HG03469 (cell line): ENCODE results near the gene SRP72.
A peak's percentile ranks its signal among the peaks of the same experiment; 100 is the strongest.
"Not testable (repeated sequence)": the region's sequence is repeated elsewhere in the genome, so short reads cannot be mapped to it uniquely, and the experiment has no call there.

Experiments used
- ATAC-seq: cut with Tn5 transposase; IDR thresholded peaks from one replicate; pipeline ENCODE4 v1.9.1; 2021; ENCODE audit warnings: mild to moderate bottlenecking, moderate library complexity, moderate number of reproducible peaks; ENCODE audit not compliant: unreplicated experiment

The SRP72 gene

GRCh38 chr4:56465599-56466295 is 1.7 kb upstream of the SRP72 start:
- ATAC-seq: no peak

GRCh38 chr4:56466296-56466761 is 1.1 kb upstream of the SRP72 start:
- not testable (repeated sequence) for ATAC-seq

- no peak for ATAC-seq
Observed at GRCh38 chr4:56466910-56467283, 520 bp upstream of the SRP72 start.

GRCh38 chr4:56468097-56468422 is 643 bp downstream of the SRP72 start:
- ATAC-seq: peak; percentile 30

- ATAC-seq: no peak
Observed at GRCh38 chr4:56469489-56470210, 2.2 kb downstream of the SRP72 start.

- peak; percentile 70 for ATAC-seq
Observed at GRCh38 chr4:56475917-56476316, 8.5 kb downstream of the SRP72 start.

GRCh38 chr4:56477192-56477702 is 9.8 kb downstream of the SRP72 start:
- no peak for ATAC-seq

- no peak for ATAC-seq
Observed at GRCh38 chr4:56480691-56481090, 13.3 kb downstream of the SRP72 start.

GRCh38 chr4:56496241-56496640 is 28.8 kb downstream of the SRP72 start:
- no peak for ATAC-seq

GRCh38 chr4:56505269-56506130 is 38.1 kb downstream of the SRP72 start, which contains the start of gene ARL9:
ARL9 (plus strand) TSS chr4:56505791; CDS start chr4:56505863, 72 bp downstream.
- peak; percentile 44 for ATAC-seq

GRCh38 chr4:56511098-56511497 is 43.7 kb downstream of the SRP72 start:
- ATAC-seq: no peak

- no peak for ATAC-seq
Observed at GRCh38 chr4:56512166-56512565, 44.7 kb downstream of the SRP72 start.

- no peak for ATAC-seq
Observed at GRCh38 chr4:56513517-56513916, 46.1 kb downstream of the SRP72 start.

GRCh38 chr4:56530269-56531148 is 63.1 kb downstream of the SRP72 start:
- peak; percentile 84 for ATAC-seq

GRCh38 chr4:56531149-56531770 is 63.8 kb downstream of the SRP72 start:
- ATAC-seq: no peak

- no peak for ATAC-seq
Observed at GRCh38 chr4:56531823-56532222, 64.4 kb downstream of the SRP72 start.

- no peak for ATAC-seq
Observed at GRCh38 chr4:56532239-56532638, 64.8 kb downstream of the SRP72 start.

GRCh38 chr4:56535915-56536314 is 68.5 kb downstream of the SRP72 start:
- no peak for ATAC-seq

- ATAC-seq: no peak
Observed at GRCh38 chr4:56537147-56537546, 69.7 kb downstream of the SRP72 start.

GRCh38 chr4:56540826-56541225 is 73.4 kb downstream of the SRP72 start:
- ATAC-seq: no peak
